H1 (cell line): Measurements from ENCODE around the gene SOBP. TPM values are rescaled to one million over a fixed set of nuclear protein-coding genes. Genes with fewer than 3 reads are reported as not detected.

Experiments used
- BACH1 ChIP-seq: IDR thresholded peaks from 2 replicates; pipeline ENCODE4 v1.6.1; 2012; ENCODE audit warnings: low read length, improper control_type of control experiment
- CBX5 ChIP-seq: fragments of 300-800, 300-1000 bp; sonication (generic); IDR thresholded peaks from 2 replicates; pipeline ENCODE4 v1.7.1; 2016; ENCODE audit warnings: antibody characterized with exemption, low read length, low read depth
- CBX8 ChIP-seq: fragments of 300-800, 300-1000 bp; sonication (generic); IDR thresholded peaks from 2 replicates; pipeline ENCODE4 v1.7.1; 2016; ENCODE audit warnings: low read depth, low read length, borderline replicate concordance
- SP2 ChIP-seq: IDR thresholded peaks from 2 replicates; pipeline ENCODE4 v1.6.1; 2012; ENCODE audit warnings: mild to moderate bottlenecking, low read length, inconsistent platforms
- YY1 ChIP-seq: IDR thresholded peaks from 2 replicates; pipeline ENCODE4 v1.6.1; 2011; ENCODE audit warnings: low read depth, mild to moderate bottlenecking, low read length
- polyA plus RNA-seq, 7 experiments: library from polyadenylated mRNA; depleted of rRNA in 3 of 7; stranded (reverse) in 5 of 7; unstranded in 2 of 7; fragments of >200 nt in 5 of 7; fragments of 200-250 nt in 2 of 7; gene quantifications; 1 replicate in 5 of 7; 2 replicates in 1 of 7; 4 replicates in 1 of 7; pipeline versions ENCODE4 v1.2.1 to v1.2.3, GENCODE V29; 2011 to 2013; ENCODE audit warnings: missing spikeins in 2 of 7, mixed read lengths in 2 of 7
- total RNA-seq: library from RNA; stranded (reverse); fragmentation: NEBNext Ultra II Directional; extraction: Animal tissue kit (Norgen Biotek cat#: 25700); gene quantifications from 2 replicates; pipeline ENCODE4 v1.2.1, GENCODE V29; 2021
- TF ChIP-seq, protein P1 (sequence below): fragments of 300-600 bp; sonication (generic); IDR thresholded peaks from 2 replicates; pipeline ENCODE4 v1.7.1; 2012; ENCODE audit warnings: low read length, moderate library complexity, mild to moderate bottlenecking, inconsistent platforms; ENCODE audit not compliant: insufficient replicate concordance

Gene SOBP
- total and polyA plus RNA-seq, 2 of the 8 experiments (the other 6 are each of a cell fraction or from before 2014, with no cell fraction given) = 0.45 to 6.2 TPM

- TF ChIP-seq, protein P1, sequence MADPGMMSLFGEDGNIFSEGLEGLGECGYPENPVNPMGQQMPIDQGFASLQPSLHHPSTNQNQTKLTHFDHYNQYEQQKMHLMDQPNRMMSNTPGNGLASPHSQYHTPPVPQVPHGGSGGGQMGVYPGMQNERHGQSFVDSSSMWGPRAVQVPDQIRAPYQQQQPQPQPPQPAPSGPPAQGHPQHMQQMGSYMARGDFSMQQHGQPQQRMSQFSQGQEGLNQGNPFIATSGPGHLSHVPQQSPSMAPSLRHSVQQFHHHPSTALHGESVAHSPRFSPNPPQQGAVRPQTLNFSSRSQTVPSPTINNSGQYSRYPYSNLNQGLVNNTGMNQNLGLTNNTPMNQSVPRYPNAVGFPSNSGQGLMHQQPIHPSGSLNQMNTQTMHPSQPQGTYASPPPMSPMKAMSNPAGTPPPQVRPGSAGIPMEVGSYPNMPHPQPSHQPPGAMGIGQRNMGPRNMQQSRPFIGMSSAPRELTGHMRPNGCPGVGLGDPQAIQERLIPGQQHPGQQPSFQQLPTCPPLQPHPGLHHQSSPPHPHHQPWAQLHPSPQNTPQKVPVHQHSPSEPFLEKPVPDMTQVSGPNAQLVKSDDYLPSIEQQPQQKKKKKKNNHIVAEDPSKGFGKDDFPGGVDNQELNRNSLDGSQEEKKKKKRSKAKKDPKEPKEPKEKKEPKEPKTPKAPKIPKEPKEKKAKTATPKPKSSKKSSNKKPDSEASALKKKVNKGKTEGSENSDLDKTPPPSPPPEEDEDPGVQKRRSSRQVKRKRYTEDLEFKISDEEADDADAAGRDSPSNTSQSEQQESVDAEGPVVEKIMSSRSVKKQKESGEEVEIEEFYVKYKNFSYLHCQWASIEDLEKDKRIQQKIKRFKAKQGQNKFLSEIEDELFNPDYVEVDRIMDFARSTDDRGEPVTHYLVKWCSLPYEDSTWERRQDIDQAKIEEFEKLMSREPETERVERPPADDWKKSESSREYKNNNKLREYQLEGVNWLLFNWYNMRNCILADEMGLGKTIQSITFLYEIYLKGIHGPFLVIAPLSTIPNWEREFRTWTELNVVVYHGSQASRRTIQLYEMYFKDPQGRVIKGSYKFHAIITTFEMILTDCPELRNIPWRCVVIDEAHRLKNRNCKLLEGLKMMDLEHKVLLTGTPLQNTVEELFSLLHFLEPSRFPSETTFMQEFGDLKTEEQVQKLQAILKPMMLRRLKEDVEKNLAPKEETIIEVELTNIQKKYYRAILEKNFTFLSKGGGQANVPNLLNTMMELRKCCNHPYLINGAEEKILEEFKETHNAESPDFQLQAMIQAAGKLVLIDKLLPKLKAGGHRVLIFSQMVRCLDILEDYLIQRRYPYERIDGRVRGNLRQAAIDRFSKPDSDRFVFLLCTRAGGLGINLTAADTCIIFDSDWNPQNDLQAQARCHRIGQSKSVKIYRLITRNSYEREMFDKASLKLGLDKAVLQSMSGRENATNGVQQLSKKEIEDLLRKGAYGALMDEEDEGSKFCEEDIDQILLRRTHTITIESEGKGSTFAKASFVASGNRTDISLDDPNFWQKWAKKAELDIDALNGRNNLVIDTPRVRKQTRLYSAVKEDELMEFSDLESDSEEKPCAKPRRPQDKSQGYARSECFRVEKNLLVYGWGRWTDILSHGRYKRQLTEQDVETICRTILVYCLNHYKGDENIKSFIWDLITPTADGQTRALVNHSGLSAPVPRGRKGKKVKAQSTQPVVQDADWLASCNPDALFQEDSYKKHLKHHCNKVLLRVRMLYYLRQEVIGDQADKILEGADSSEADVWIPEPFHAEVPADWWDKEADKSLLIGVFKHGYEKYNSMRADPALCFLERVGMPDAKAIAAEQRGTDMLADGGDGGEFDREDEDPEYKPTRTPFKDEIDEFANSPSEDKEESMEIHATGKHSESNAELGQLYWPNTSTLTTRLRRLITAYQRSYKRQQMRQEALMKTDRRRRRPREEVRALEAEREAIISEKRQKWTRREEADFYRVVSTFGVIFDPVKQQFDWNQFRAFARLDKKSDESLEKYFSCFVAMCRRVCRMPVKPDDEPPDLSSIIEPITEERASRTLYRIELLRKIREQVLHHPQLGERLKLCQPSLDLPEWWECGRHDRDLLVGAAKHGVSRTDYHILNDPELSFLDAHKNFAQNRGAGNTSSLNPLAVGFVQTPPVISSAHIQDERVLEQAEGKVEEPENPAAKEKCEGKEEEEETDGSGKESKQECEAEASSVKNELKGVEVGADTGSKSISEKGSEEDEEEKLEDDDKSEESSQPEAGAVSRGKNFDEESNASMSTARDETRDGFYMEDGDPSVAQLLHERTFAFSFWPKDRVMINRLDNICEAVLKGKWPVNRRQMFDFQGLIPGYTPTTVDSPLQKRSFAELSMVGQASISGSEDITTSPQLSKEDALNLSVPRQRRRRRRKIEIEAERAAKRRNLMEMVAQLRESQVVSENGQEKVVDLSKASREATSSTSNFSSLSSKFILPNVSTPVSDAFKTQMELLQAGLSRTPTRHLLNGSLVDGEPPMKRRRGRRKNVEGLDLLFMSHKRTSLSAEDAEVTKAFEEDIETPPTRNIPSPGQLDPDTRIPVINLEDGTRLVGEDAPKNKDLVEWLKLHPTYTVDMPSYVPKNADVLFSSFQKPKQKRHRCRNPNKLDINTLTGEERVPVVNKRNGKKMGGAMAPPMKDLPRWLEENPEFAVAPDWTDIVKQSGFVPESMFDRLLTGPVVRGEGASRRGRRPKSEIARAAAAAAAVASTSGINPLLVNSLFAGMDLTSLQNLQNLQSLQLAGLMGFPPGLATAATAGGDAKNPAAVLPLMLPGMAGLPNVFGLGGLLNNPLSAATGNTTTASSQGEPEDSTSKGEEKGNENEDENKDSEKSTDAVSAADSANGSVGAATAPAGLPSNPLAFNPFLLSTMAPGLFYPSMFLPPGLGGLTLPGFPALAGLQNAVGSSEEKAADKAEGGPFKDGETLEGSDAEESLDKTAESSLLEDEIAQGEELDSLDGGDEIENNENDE = no peak
- TF ChIP-seq CBX5 (no peak), BACH1 (no peak), YY1 (no peak), SP2 (no peak), CBX8 (no peak)
- TF ChIP-seq, all 59 proteins: peak for 0
Observed at GRCh38 chr6:107661291-107661690, 171.4 kb downstream of the SOBP start (continued).
